ENCODE results near the gene SPATS1. TPM values are rescaled to one million over a fixed set of nuclear protein-coding genes. Genes with fewer than 3 reads are reported as not detected.
A peak's percentile ranks its signal among the peaks of the same experiment; 100 is the strongest.

The SPATS1 gene
- total and polyA plus RNA-seq, 4 donors = 1.2 to 4.4 (median 2.3) TPM

GRCh38 chr6:44388887-44389286, 46.4 kb downstream of the SPATS1 start:
- no peak for ATAC-seq (ENCODE audit: insufficient read depth, low FRiP score)
- Histone ChIP-seq H3K4me1 (ENCODE audit: control insufficient read depth in 5 of 5, insufficient read depth in 5 of 5, low read length in 5 of 5) (peaks cover 3 to 25% (median 13%) of the 10 kb centered on the region in 5 donors), H3K27ac (ENCODE audit: low read depth in 1 of 2, low read length in 1 of 2) (no peak overlapping the region), H3K27me3 (ENCODE audit: control insufficient read depth in 3 of 3, insufficient read depth in 3 of 3, low read length in 2 of 3) (no peaks in the 10 kb centered on the region), H3K9ac (ENCODE audit: insufficient read depth in 1 of 2, low read length in 2 of 2) (peak overlapping the region in 1 of 2 donors; percentile 89), H3K9me3 (ENCODE audit: control insufficient read depth in 4 of 4, insufficient read depth in 3 of 4, low read length in 3 of 4) (no peaks in the 10 kb centered on the region), H3K36me3 (ENCODE audit: control insufficient read depth in 4 of 4, insufficient read depth in 4 of 4, low read length in 4 of 4) (peaks cover 6 to 14% (median 10%) of the 10 kb centered on the region in 4 donors), H3K4me3 (no peak overlapping the region)
- WGBS, 2 donors = 59 to 77% methylated on average over 5 of the region's 5 CpGs
- no peak for TF ChIP-seq CTCF (IDR thresholded peaks at IDR 0.05; ENCODE audit: control extremely low read depth, extremely low read depth)
- no peak for DNase-seq

GRCh38 chr6:44390158-44390683, 47.8 kb downstream of the SPATS1 start:
- no peak overlapping the region for H3K4me3 ChIP-seq
- no peak overlapping the region for H3K9ac ChIP-seq (ENCODE audit: insufficient read depth in 1 of 2, low read length in 2 of 2)
- H3K36me3 ChIP-seq (ENCODE audit: control insufficient read depth in 4 of 4, insufficient read depth in 4 of 4, low read length in 4 of 4) = peaks cover 14 to 27% (median 20%) of the 10 kb centered on the region in 4 donors
- H3K27me3 ChIP-seq (ENCODE audit: control insufficient read depth in 3 of 3, insufficient read depth in 3 of 3, low read length in 2 of 3) = no peaks in the 10 kb centered on the region
- H3K9me3 ChIP-seq (ENCODE audit: control insufficient read depth in 4 of 4, insufficient read depth in 3 of 4, low read length in 3 of 4) = no peaks in the 10 kb centered on the region
- no peak overlapping the region for H3K27ac ChIP-seq (ENCODE audit: low read depth in 1 of 2, low read length in 1 of 2)
- no peak for TF ChIP-seq CTCF (IDR thresholded peaks at IDR 0.05; ENCODE audit: control extremely low read depth, extremely low read depth)
- DNase-seq = peak in 2 of 3 donors; percentile 21 to 49
- H3K4me1 ChIP-seq (ENCODE audit: control insufficient read depth in 5 of 5, insufficient read depth in 5 of 5, low read length in 5 of 5) = peaks cover 3 to 25% (median 13%) of the 10 kb centered on the region in 5 donors
- no peak for ATAC-seq (ENCODE audit: insufficient read depth, low FRiP score)
- WGBS, 2 donors = 85% methylated on average over 1 of the region's 1 CpG

Other genes with a start within 250 kb of the SPATS1 start
- 10 to 100 TPM; 70.8 to 90.2 TPM for gene MRPL14, start 215.2 kb upstream of the SPATS1 start, total RNA-seq
- 100 to 1,000 TPM; 112 to 219 TPM for gene MRPL14, start 215.2 kb upstream of the SPATS1 start, polyA plus RNA-seq
- gene TMEM63B, start 215.1 kb upstream of the SPATS1 start, total RNA-seq = 10 to 100 TPM; 93.1 to 94.5 TPM
- 10 to 100 TPM; 49.0 to 83.6 TPM for gene TMEM63B, start 215.1 kb upstream of the SPATS1 start, polyA plus RNA-seq
- gene CAPN11, start 183.8 kb upstream of the SPATS1 start, total RNA-seq = under 1 TPM in 1 of 2 donors, not detected in 1; 0.15 TPM
- gene CAPN11, start 183.8 kb upstream of the SPATS1 start, polyA plus RNA-seq = under 1 TPM; 0.07 to 0.30 TPM
- not detected for gene MYMX, start 125.7 kb upstream of the SPATS1 start, total RNA-seq
- gene MYMX, start 125.7 kb upstream of the SPATS1 start, polyA plus RNA-seq = under 1 TPM in 1 of 2 donors, not detected in 1; 0.21 TPM
- 10 to 100 TPM; 19.1 to 42.7 TPM for gene SLC29A1, start 119.1 kb upstream of the SPATS1 start, total RNA-seq
- gene SLC29A1, start 119.1 kb upstream of the SPATS1 start, polyA plus RNA-seq = 10 to 100 TPM; 20.3 to 32.5 TPM
- gene HSP90AB1, start 95.5 kb upstream of the SPATS1 start, total RNA-seq = 100 to 1,000 TPM; 458 to 700 TPM
- gene HSP90AB1, start 95.5 kb upstream of the SPATS1 start, polyA plus RNA-seq = 100 to 1,000 TPM; 289 to 560 TPM
- gene SLC35B2, start 85.1 kb upstream of the SPATS1 start, total RNA-seq = 10 to 100 TPM; 29.9 to 44.4 TPM
- 10 to 100 TPM; 15.0 to 39.9 TPM for gene SLC35B2, start 85.1 kb upstream of the SPATS1 start, polyA plus RNA-seq
- 10 to 100 TPM; 13.1 to 20.1 TPM for gene NFKBIE, start 77.1 kb upstream of the SPATS1 start, total RNA-seq
- 10 to 100 TPM; 20.7 to 40.6 TPM for gene NFKBIE, start 77.1 kb upstream of the SPATS1 start, polyA plus RNA-seq
- gene TMEM151B, start 72.2 kb upstream of the SPATS1 start, total RNA-seq = under 1 TPM; 0.11 to 0.21 TPM
- under 1 TPM; 0.02 to 0.04 TPM for gene TMEM151B, start 72.2 kb upstream of the SPATS1 start, polyA plus RNA-seq
- gene AARS2, start 29.3 kb upstream of the SPATS1 start, total RNA-seq = 10 to 100 TPM; 12.8 to 13.7 TPM
- 1 to 10 TPM; 4.8 to 6.0 TPM for gene AARS2, start 29.3 kb upstream of the SPATS1 start, polyA plus RNA-seq
- 10 to 100 TPM; 13.2 to 26.8 TPM for gene CDC5L, start 45.1 kb downstream of the SPATS1 start, total RNA-seq
- 1 to 10 TPM; 5.1 to 9.5 TPM for gene CDC5L, start 45.1 kb downstream of the SPATS1 start, polyA plus RNA-seq

Measured in lung (tissue), 12 donors.